Thyroid gland (tissue), 4 donors: ENCODE data around the gene EIF3M.

Experiments
- POLR2A ChIP-seq, 2 donors: fragments of 450-650 bp; IDR thresholded peaks; one replicate each; pipeline ENCODE4 v1.6.1; 2017; ENCODE audit warnings: antibody characterized with exemption in 2 of 2, mild to moderate bottlenecking in 2 of 2, moderate library complexity in 1 of 2
- TF ChIP-seq, protein P1 (sequence below), 6 experiments: fragments of 200-600 bp in 3 of 6; fragments of 450-650 bp in 3 of 6; sonication (generic) in 3 of 6; IDR thresholded peaks; one replicate each; pipeline ENCODE4 v1.5.1; 2016 to 2019; ENCODE audit warnings: antibody characterized with exemption in 6 of 6, mild to moderate bottlenecking in 2 of 6, inconsistent platforms in 1 of 6, moderate library complexity in 1 of 6

DNA sequence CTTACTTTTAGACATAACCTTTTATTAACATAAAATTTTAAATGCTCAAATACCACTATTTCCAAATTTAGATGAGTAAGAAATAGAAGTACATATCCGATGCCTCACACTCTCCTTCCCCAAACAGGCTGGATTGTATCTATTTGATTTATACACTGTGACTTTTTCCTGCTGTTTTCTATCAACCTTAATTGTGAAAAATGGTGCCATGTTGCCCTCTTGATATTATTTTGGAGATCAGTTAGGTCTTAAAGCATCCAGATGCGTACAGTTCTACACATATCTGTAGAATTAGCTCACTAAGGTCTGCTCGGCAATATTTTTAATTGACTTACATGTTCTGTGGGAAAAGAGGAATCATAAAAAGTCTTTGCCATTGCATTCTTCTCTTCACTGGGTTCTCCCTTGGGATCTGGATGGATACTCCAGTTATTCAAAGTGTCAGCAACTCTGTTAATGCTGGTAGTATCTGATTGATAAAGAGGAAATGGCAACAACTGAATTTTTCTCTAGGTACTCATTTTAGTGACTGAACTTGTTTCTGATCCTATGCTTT is 27.2 kb downstream of the EIF3M start:
- TF ChIP-seq, protein P1, sequence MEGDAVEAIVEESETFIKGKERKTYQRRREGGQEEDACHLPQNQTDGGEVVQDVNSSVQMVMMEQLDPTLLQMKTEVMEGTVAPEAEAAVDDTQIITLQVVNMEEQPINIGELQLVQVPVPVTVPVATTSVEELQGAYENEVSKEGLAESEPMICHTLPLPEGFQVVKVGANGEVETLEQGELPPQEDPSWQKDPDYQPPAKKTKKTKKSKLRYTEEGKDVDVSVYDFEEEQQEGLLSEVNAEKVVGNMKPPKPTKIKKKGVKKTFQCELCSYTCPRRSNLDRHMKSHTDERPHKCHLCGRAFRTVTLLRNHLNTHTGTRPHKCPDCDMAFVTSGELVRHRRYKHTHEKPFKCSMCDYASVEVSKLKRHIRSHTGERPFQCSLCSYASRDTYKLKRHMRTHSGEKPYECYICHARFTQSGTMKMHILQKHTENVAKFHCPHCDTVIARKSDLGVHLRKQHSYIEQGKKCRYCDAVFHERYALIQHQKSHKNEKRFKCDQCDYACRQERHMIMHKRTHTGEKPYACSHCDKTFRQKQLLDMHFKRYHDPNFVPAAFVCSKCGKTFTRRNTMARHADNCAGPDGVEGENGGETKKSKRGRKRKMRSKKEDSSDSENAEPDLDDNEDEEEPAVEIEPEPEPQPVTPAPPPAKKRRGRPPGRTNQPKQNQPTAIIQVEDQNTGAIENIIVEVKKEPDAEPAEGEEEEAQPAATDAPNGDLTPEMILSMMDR (IDR thresholded peaks at IDR 0.05) = no peak
- no peak for TF ChIP-seq POLR2A (IDR thresholded peaks at IDR 0.05)
